AG04449 (cell line): ENCODE data around the gene MMP28.

Experiments
- CTCF ChIA-PET: fragments of 350-600 bp; formaldehyde crosslinking; extraction: SDS; loops from one replicate; lab custom pipeline; 2021; ENCODE audit warnings: antibody characterized with exemption; lab: Yijun Ruan, JAX
- POLR2A ChIA-PET: fragments of 400-600, 350-600 bp; formaldehyde crosslinking; extraction: SDS; loops from one replicate; lab custom pipeline; 2020; ENCODE audit warnings: antibody characterized with exemption, inconsistent platforms; lab: Yijun Ruan, JAX
- DNase-seq: peaks from one replicate; pipeline ENCODE4 v3.0.0-alpha.2; 2010; ENCODE audit warnings: low read depth, low spot score
- H3K4me3 ChIP-seq: 2 replicates; pipeline ENCODE4 v1.5.1; 2011; ENCODE audit warnings: low read depth, mild to moderate bottlenecking, control low read depth, low read length
- CTCF ChIP-seq: IDR thresholded peaks from one replicate; pipeline ENCODE4 v1.5.1; 2011; ENCODE audit warnings: mild to moderate bottlenecking, moderate library complexity, low read length, control low read depth, inconsistent platforms; ENCODE audit not compliant: insufficient read depth; ENCODE audit errors: missing control alignments

Gene MMP28

GRCh38 chr17:35811759-35812158 is 16.3 kb upstream of the MMP28 start:
- ChIA-PET CTCF (interaction anchor here (1.0 to 13.3 kb wide), 4 partner anchors 8 to 62 kb away, joined by 4 to 819 read pairs (median 20); partner anchors contain the start of gene C17orf50), POLR2A (interaction anchor here (1.1 kb wide), 1 partner anchor 15 kb away, joined by 3 read pairs; no protein-coding TSS in a partner anchor)
- no peak for DNase-seq
- TF ChIP-seq CTCF, result no peak
- no peak overlapping the region for H3K4me3 ChIP-seq

DNA sequence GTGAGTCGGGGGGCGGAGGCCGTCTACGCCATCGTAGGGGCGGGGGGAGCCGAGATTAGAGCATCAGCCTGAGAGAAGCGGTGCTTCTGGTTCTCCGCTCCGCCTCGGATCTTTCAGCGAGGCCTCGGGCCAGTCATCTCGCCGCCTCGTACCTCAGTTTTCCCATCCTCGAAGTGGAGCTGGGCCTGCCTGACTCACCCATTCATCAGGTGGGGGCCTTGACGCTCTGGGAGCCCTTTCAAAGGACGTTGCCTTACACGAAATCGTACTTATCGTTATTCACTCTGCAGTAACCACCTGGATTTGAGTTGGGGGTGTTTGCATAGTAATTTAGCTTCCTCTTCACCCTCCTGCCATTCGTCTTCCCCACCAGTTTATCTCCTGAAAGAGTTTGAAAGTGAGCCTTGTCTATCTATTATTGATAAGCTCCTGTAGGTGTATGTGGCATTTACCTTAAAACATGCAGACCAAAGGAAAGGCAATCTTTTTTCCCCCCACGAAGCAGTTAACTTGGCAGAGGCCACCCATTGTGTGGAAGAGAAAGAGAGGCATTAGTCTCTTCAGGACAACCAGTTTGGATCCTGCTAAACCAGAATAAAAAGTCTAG is 14.5 kb upstream of the MMP28 start:
- H3K4me3 ChIP-seq, result peak overlapping the region; percentile 88
- ChIA-PET POLR2A (interaction anchor here (0.5 to 1.8 kb wide), 6 partner anchors 10 to 104 kb away, joined by 3 to 12 read pairs (median 6); no protein-coding TSS in a partner anchor), CTCF (interaction anchor here (0.9 to 13.3 kb wide), 9 partner anchors 8 to 61 kb away, joined by 4 to 819 read pairs (median 5); partner anchors contain the start of gene C17orf50)
- no peak for TF ChIP-seq CTCF
- no peak for DNase-seq

DNA sequence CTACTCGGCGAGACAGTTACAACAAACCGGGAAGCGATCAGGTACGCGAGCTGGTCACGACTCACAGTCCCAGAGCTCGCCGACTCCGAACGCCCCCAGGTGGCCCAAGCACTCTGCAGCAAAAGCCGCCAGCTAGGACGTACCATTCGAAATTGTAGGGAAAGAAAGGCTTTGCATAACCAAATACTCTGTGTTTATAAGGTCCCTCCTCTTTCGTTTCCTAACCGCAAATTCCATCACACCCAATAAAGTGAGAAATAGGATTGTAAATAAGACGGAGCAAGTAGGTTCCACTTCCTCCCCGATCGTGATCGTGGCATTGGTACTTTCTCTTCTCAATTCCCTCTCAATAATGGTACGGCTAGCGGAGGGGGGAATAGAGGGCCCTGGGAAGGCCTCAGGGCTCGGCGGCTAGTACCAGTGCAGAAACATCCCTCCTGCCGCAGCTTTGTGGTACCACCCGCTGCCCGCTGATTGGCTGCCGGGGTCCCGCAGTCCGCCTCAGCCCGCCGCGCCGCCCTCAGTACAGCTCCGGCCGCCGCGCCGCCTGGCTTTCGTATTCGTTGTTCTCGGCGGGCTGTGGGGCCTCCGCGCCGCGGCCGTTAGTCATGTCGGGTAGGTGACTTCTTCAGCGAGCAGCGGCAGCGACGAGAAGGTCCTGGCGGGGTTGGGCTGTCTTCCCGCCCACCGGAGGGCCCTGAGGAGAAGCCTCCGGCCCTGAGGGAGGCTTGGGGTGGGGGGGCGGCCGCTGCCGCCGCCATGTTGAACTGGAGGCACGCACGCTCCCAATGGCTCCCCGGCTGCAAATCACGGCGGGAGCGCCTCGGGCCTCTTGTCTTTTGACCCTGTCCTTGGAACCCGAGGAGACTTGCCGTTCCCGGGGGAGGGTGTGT is 13.8 kb upstream of the MMP28 start, which contains the start of gene TAF15:
TSS of gene TAF15 (plus strand) at position 523 of the 893 bp plus-strand sequence. CDS start at position 609, 86 bp downstream.
- ChIA-PET POLR2A (interaction anchor here (0.5 to 1.8 kb wide), 20 partner anchors 9 to 755 kb away, joined by 3 to 12 read pairs (median 4); partner anchors contain the start of genes GAS2L2 and MMP28), CTCF (interaction anchor here (0.8 to 13.3 kb wide), 23 partner anchors 8 to 436 kb away, joined by 3 to 819 read pairs (median 4); partner anchors contain the start of genes C17orf50 and SLFN11)
- TF ChIP-seq CTCF, result peak; percentile 83
- H3K4me3 ChIP-seq, result peak within 1 kb of the TSS; percentile 88
- peak; percentile 95 for DNase-seq

DNA sequence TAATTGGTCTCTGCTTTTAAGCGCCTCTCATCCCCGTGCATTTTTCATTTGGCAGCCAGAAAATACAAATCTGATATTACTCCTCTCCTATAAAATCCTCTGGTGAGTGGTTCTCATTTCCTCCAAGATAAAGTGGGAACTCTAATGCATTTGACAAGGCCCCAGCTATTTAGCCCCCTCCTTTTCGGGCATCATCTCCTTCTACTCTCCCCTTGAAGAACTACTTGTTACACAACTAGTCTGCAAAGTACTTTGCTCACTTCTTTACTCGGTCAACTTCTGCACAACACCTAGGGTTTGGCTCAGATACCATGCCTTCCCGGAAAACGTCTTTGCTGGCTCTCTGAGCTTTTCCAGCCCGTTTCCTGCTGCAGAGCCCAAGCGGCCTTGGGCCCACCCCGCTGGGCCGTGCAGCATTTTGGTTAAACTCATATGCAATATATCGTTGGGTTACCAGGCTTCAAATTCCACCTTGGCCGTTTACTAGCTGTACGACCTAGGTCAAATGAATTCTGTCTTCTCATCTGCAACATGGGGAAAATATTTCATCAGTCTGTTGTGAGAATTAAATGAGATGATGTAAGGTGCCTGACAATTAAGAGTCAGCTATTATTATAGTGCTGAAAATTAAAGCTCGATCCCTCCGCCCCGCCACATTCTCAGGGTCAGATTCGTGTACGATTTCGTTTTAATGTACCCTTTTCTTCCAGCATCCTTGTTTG is 13.0 kb upstream of the MMP28 start:
- POLR2A ChIA-PET, result interaction anchor here (0.5 to 1.8 kb wide), 17 partner anchors 10 to 375 kb away, joined by 3 to 12 read pairs (median 4); partner anchors contain the start of genes GAS2L2 and MMP28
- no peak for TF ChIP-seq CTCF
- DNase-seq, result no peak

GRCh38 chr17:35807371-35808144 is 12.1 kb upstream of the MMP28 start:
- H3K4me3 ChIP-seq, result no peak overlapping the region
- CTCF ChIA-PET, result interaction anchor here (0.8 to 13.3 kb wide), 16 partner anchors 7 to 216 kb away, joined by 3 to 819 read pairs (median 6); partner anchors contain the start of gene C17orf50
- DNase-seq, result no peak
- TF ChIP-seq CTCF, result no peak
- POLR2A ChIA-PET, result interaction anchor here (0.5 to 0.7 kb wide), 2 partner anchors 15 to 34 kb away, joined by 3 to 4 read pairs; no protein-coding TSS in a partner anchor

More for the DNA sequence above, 13.0 kb upstream of the MMP28 start:
- CTCF ChIA-PET, result interaction anchor here (0.8 to 13.3 kb wide), 22 partner anchors 8 to 435 kb away, joined by 3 to 819 read pairs (median 4); partner anchors contain the start of genes C17orf50 and SLFN11
- H3K4me3 ChIP-seq, result peak overlapping the region; percentile 58
